ENCODE measurements around the gene AOC2. TPM values are rescaled to one million over a fixed set of nuclear protein-coding genes. Genes with fewer than 3 reads are reported as not detected.
"Not testable (repeated sequence)": the region's sequence is repeated elsewhere in the genome, so short reads cannot be mapped to it uniquely, and the experiment has no call there.

AOC2 gene
- total and polyA plus RNA-seq, 7 donors: 1.2 to 2.1 (median 1.4) TPM; not detected in 2

- H3K4me1 ChIP-seq: peaks cover 0 to 54% (median 50%) of the 10 kb centered on the region in 4 donors
- peak overlapping the region; percentile 53 to 70 (median 60) for H3K4me3 ChIP-seq
- H3K27ac ChIP-seq: peak overlapping the region; percentile 82 to 94 (median 90)
- peak; percentile 77 for DNase-seq
- TF ChIP-seq POLR2A (IDR thresholded peaks at IDR 0.05) (peak in 1 of 2 donors; percentile 38), POLR2AphosphoS5 (IDR thresholded peaks at IDR 0.05) (peak; percentile 12 to 76 (median 72))
- 72 to 81% methylated on average over 25 of the region's 28 CpGs for WGBS, 2 donors
- intact Hi-C loops (cut with DNase I); H3K9me3 ChIP-seq; H3K27me3 ChIP-seq: not testable (repeated sequence)
- peaks cover 0 to 19% (median under 1%) of the 10 kb centered on the region in 4 donors for H3K36me3 ChIP-seq
Observed at GRCh38 chr17:42851371-42852240, 7.2 kb downstream of the AOC2 start.

GRCh38 chr17:42852351-42852750 is 8.0 kb downstream of the AOC2 start:
- DNase-seq: peak; percentile 76
- Histone ChIP-seq H3K9me3 (no peaks in the 10 kb centered on the region), H3K27ac (peak overlapping the region; percentile 82 to 94 (median 90)), H3K27me3 (no peaks in the 10 kb centered on the region), H3K36me3 (peaks cover 0 to 26% (median 5%) of the 10 kb centered on the region in 4 donors), H3K4me1 (peaks cover 0 to 61% (median 56%) of the 10 kb centered on the region in 4 donors), H3K4me3 (peak overlapping the region; percentile 53 to 70 (median 60))
- TF ChIP-seq CTCF (IDR thresholded peaks at IDR 0.05) (no peak), POLR2AphosphoS5 (IDR thresholded peaks at IDR 0.05) (peak in 3 of 4 donors; percentile 10 to 51 (median 25))
- intact Hi-C loops (cut with DNase I): no loop called here
- WGBS, 2 donors: 85 to 86% methylated on average over 15 of the region's 15 CpGs

- WGBS, 2 donors: 53 to 63% methylated on average over 4 of the region's 4 CpGs
- DNase-seq: peak; percentile 82
- H3K27me3 ChIP-seq: no peaks in the 10 kb centered on the region
- peaks cover 0 to 33% (median 6%) of the 10 kb centered on the region in 4 donors for H3K36me3 ChIP-seq
- H3K4me3 ChIP-seq: peak overlapping the region; percentile 53 to 70 (median 60)
- no peaks in the 10 kb centered on the region for H3K9me3 ChIP-seq
- H3K27ac ChIP-seq: peak overlapping the region; percentile 82 to 94 (median 90)
- intact Hi-C loops (cut with DNase I): no loop called here
- H3K4me1 ChIP-seq: peaks cover 0 to 66% (median 59%) of the 10 kb centered on the region in 4 donors
- TF ChIP-seq POLR2AphosphoS5 (IDR thresholded peaks at IDR 0.05) (peak; percentile 48 to 74 (median 50)), EP300 (IDR thresholded peaks at IDR 0.05) (no peak), POLR2A (IDR thresholded peaks at IDR 0.05) (peak in 1 of 2 donors; percentile 39)
Observed at GRCh38 chr17:42853004-42853403, 8.6 kb downstream of the AOC2 start.

- no peaks in the 10 kb centered on the region for H3K9me3 ChIP-seq
- peak; percentile 52 for DNase-seq
- H3K4me3 ChIP-seq: peak overlapping the region; percentile 53 to 70 (median 60)
- intact Hi-C loops (cut with DNase I): no loop called here
- TF ChIP-seq EP300 (IDR thresholded peaks at IDR 0.05): no peak
- no peak for TF ChIP-seq CTCF (IDR thresholded peaks at IDR 0.05)
- no peak for TF ChIP-seq POLR2A (IDR thresholded peaks at IDR 0.05)
- no peak for TF ChIP-seq POLR2AphosphoS5 (IDR thresholded peaks at IDR 0.05)
- WGBS, 2 donors: 58 to 77% methylated on average over 5 of the region's 5 CpGs
- peak overlapping the region; percentile 82 to 94 (median 90) for H3K27ac ChIP-seq
- H3K36me3 ChIP-seq: peaks cover 0 to 39% (median 6%) of the 10 kb centered on the region in 4 donors
- H3K27me3 ChIP-seq: no peaks in the 10 kb centered on the region
- H3K4me1 ChIP-seq: peaks cover 0 to 66% (median 59%) of the 10 kb centered on the region in 4 donors
Observed at GRCh38 chr17:42853597-42853967, 9.2 kb downstream of the AOC2 start.

GRCh38 chr17:42853968-42854790 is 9.8 kb downstream of the AOC2 start:
- no peak for TF ChIP-seq POLR2AphosphoS5 (IDR thresholded peaks at IDR 0.05)
- no peak for TF ChIP-seq CTCF (IDR thresholded peaks at IDR 0.05)
- no peak for TF ChIP-seq POLR2A (IDR thresholded peaks at IDR 0.05)
- TF ChIP-seq EP300 (IDR thresholded peaks at IDR 0.05): no peak
- H3K27ac ChIP-seq: peak overlapping the region; percentile 82 to 94 (median 90)
- H3K9me3 ChIP-seq: no peaks in the 10 kb centered on the region
- H3K4me3 ChIP-seq: peak overlapping the region; percentile 53 to 70 (median 60)
- intact Hi-C loops (cut with DNase I): no loop called here
- peak; percentile 53 for DNase-seq
- H3K27me3 ChIP-seq: no peaks in the 10 kb centered on the region
- peaks cover 0 to 66% (median 56%) of the 10 kb centered on the region in 4 donors for H3K4me1 ChIP-seq
- WGBS, 2 donors: 83 to 86% methylated on average over 15 of the region's 15 CpGs
- H3K36me3 ChIP-seq: peaks cover 0 to 39% (median 6%) of the 10 kb centered on the region in 4 donors
